Right renal cortex interstitium (tissue), 3 donors: ENCODE results near the gene FAM3D. TPM values are rescaled to one million over a fixed set of nuclear protein-coding genes. Genes with fewer than 3 reads are reported as not detected.

Experiments used
- DNase-seq, 3 donors: peaks; one replicate each; pipeline ENCODE4 v3.0.0-alpha.2; 2013; ENCODE audit warnings: low read depth in 3 of 3, low spot score in 2 of 3
- polyA plus RNA-seq, 3 donors: library from polyadenylated mRNA; unstranded; fragments of 120-200 nt; gene quantifications; one replicate each; pipeline ENCODE4 v1.2.1, GENCODE V29; 2013; ENCODE audit not compliant: insufficient read length in 3 of 3

The FAM3D gene
- polyA plus RNA-seq, 3 donors, result 0.35 to 0.91 TPM; not detected in 1

GRCh38 chr3:58629629-58630028, 36.9 kb downstream of the FAM3D start:
- no peak for DNase-seq

GRCh38 chr3:58628823-58629562, 37.6 kb downstream of the FAM3D start:
- peak in 2 of 3 donors; percentile 58 to 59 for DNase-seq

- no peak for DNase-seq
These were observed 38.6 kb downstream of the FAM3D start for GRCh38 chr3:58627941-58628340.

- no peak for DNase-seq
These were observed 39.0 kb downstream of the FAM3D start for GRCh38 chr3:58627570-58627885.

- no peak for DNase-seq
These were observed 39.6 kb downstream of the FAM3D start for GRCh38 chr3:58626841-58627569.

GRCh38 chr3:58625196-58625824, 41.3 kb downstream of the FAM3D start:
- no peak for DNase-seq

- no peak for DNase-seq
These were observed 42.0 kb downstream of the FAM3D start for GRCh38 chr3:58624550-58624949.

GRCh38 chr3:58623961-58624360, 42.6 kb downstream of the FAM3D start:
- DNase-seq, result no peak

- DNase-seq, result no peak
These were observed 43.1 kb downstream of the FAM3D start for GRCh38 chr3:58623478-58623877.

GRCh38 chr3:58622892-58623291, 43.7 kb downstream of the FAM3D start:
- no peak for DNase-seq

- DNase-seq, result no peak
These were observed 44.1 kb downstream of the FAM3D start for GRCh38 chr3:58622436-58622835.

GRCh38 chr3:58621086-58621830, 45.3 kb downstream of the FAM3D start:
- no peak for DNase-seq

GRCh38 chr3:58620421-58620820, 46.2 kb downstream of the FAM3D start:
- DNase-seq, result no peak

- peak in 1 of 3 donors; percentile 62 for DNase-seq
These were observed 49.2 kb downstream of the FAM3D start for GRCh38 chr3:58617338-58617761.

- DNase-seq, result no peak
These were observed 53.1 kb downstream of the FAM3D start for GRCh38 chr3:58613236-58614132.

GRCh38 chr3:58612830-58613229, 53.7 kb downstream of the FAM3D start:
- DNase-seq, result no peak

GRCh38 chr3:58609990-58610389, 56.6 kb downstream of the FAM3D start:
- DNase-seq, result no peak

- DNase-seq, result peak in 1 of 3 donors; percentile 55
These were observed 57.9 kb downstream of the FAM3D start for GRCh38 chr3:58608648-58609047.

GRCh38 chr3:58607816-58608215, 58.8 kb downstream of the FAM3D start:
- DNase-seq, result no peak

GRCh38 chr3:58606693-58607092, 59.9 kb downstream of the FAM3D start:
- DNase-seq, result no peak
